ENCODE measurements around the gene DMD. TPM values are rescaled to one million over a fixed set of nuclear protein-coding genes. Genes with fewer than 3 reads are reported as not detected.

The DMD gene
- total and polyA plus RNA-seq, 2 of the 8 experiments (the other 6 are each of a cell fraction or from before 2014, with no cell fraction given), result 4.8 to 7.4 TPM

- H3K18ac ChIP-seq (ENCODE audit: extremely low read depth, low read length), result no peak overlapping the region
- H2BK15ac ChIP-seq (ENCODE audit: low read length), result no peak overlapping the region
- no peak overlapping the region for H3K9ac ChIP-seq (replicated peaks in 1 of 4; ENCODE audit: extremely low read depth in 1 of 4, low read depth in 3 of 4, low read length in 3 of 4)
- no peaks in the 10 kb centered on the region for H4K20me1 ChIP-seq (replicated peaks in 1 of 2; ENCODE audit: control insufficient read depth in 1 of 2, insufficient read depth in 2 of 2, low read length in 2 of 2)
- H3K79me1 ChIP-seq (ENCODE audit: low read depth, low read length), result no peaks in the 10 kb centered on the region
- no peak overlapping the region for H3K14ac ChIP-seq (ENCODE audit: insufficient read length)
- H3K23ac ChIP-seq (ENCODE audit: insufficient read length), result no peak overlapping the region
- CTCF ChIA-PET (ENCODE audit: partially characterized antibody), result no interaction called here
- H2BK12ac ChIP-seq (ENCODE audit: low read depth, low read length), result no peak overlapping the region
- H2BK120ac ChIP-seq (replicated peaks; ENCODE audit: low read depth, low read length), result no peak overlapping the region
- no peak overlapping the region for H2BK20ac ChIP-seq (ENCODE audit: low read length)
- H3K4me2 ChIP-seq (ENCODE audit: insufficient read depth in 1 of 2, low read depth in 2 of 2, low read length in 2 of 2), result no peak overlapping the region
- H3K27ac ChIP-seq (ENCODE audit: low read depth, low read length), result no peak overlapping the region
- no peaks in the 10 kb centered on the region for H3K9me3 ChIP-seq (ENCODE audit: insufficient read depth in 2 of 2, low read depth in 1 of 2, low read length in 1 of 2)
- 60% methylated on average over 1 of the region's 1 CpG; no CpG with 5 or more reads in 1 of the 2 experiments for WGBS, 2 experiments (ENCODE audit: extremely low coverage in 1 of 2, insufficient coverage in 1 of 2, insufficient read length in 1 of 2, insufficient replicate concordance in 2 of 2, low coverage in 1 of 2, low lambda C conversion rate in 2 of 2, missing lambda C conversion rate in 1 of 2)
- no peak overlapping the region for H4K8ac ChIP-seq (ENCODE audit: extremely low read depth, insufficient read depth, low read length)
- no peak overlapping the region for H4K5ac ChIP-seq (ENCODE audit: insufficient read length, low read depth, low read length)
- H3K27me3 ChIP-seq (replicated peaks in 1 of 4; ENCODE audit: control insufficient read depth in 3 of 4, extremely low read depth in 1 of 4, insufficient read depth in 3 of 4, low read length in 3 of 4), result no peaks in the 10 kb centered on the region
- H3K4me1 ChIP-seq (replicated peaks in 1 of 4; ENCODE audit: control insufficient read depth in 3 of 4, insufficient read depth in 4 of 4, low read length in 3 of 4), result no peaks in the 10 kb centered on the region
- H4K91ac ChIP-seq (replicated peaks; ENCODE audit: insufficient read length, low read length), result no peak overlapping the region
- H2BK5ac ChIP-seq (ENCODE audit: low read depth, low read length), result no peak overlapping the region
- POLR2A ChIA-PET (ENCODE audit: partially characterized antibody), result no interaction called here
- DNase-seq (ENCODE audit: low read depth in 1 of 2, low spot score in 2 of 2) (no peak), FAIRE-seq (no peak)
- no peak overlapping the region for H2AFZ ChIP-seq (ENCODE audit: low read length)
- no peak overlapping the region for H3K4ac ChIP-seq (replicated peaks; ENCODE audit: insufficient read length, low read depth, low read length)
- no peaks in the 10 kb centered on the region for H3K36me3 ChIP-seq (ENCODE audit: control insufficient read depth in 2 of 4, insufficient read depth in 4 of 4, low read length in 3 of 4)
- H3K23me2 ChIP-seq (ENCODE audit: low read depth, low read length), result no peaks in the 10 kb centered on the region
- H3K79me2 ChIP-seq (ENCODE audit: control insufficient read depth in 1 of 2, insufficient read depth in 2 of 2, low read length in 2 of 2), result no peaks in the 10 kb centered on the region
- H3K56ac ChIP-seq (replicated peaks; ENCODE audit: insufficient read length, low read depth, low read length), result no peak overlapping the region
- no peak overlapping the region for H3K4me3 ChIP-seq (ENCODE audit: extremely low read depth in 1 of 4, insufficient read depth in 2 of 4, low read depth in 3 of 4, low read length in 4 of 4)
- no peak overlapping the region for H2AK5ac ChIP-seq (ENCODE audit: low read depth, low read length)
- TF ChIP-seq YY1 (IDR thresholded peaks at IDR 0.05; ENCODE audit: low read depth, low read length) (no peak), EGR1 (IDR thresholded peaks at IDR 0.05; ENCODE audit: borderline replicate concordance, low read depth, low read length) (no peak), POLR2AphosphoS5 (IDR thresholded peaks at IDR 0.05; ENCODE audit: low read depth, low read length) (no peak), POU5F1 (IDR thresholded peaks at IDR 0.05; ENCODE audit: low read depth, low read length) (no peak), ASH2L (IDR thresholded peaks at IDR 0.05; ENCODE audit: low read length) (no peak), CBX5 (IDR thresholded peaks at IDR 0.05; ENCODE audit: low read depth, low read length) (no peak), SRF (IDR thresholded peaks at IDR 0.05; ENCODE audit: low read depth, low read length) (no peak)
Measured at GRCh38 chrX:33207056-33207455, 4.3 kb downstream of the DMD start.

All from H1 (cell line).